HCT116 (cell line): Measurements from ENCODE around the gene PTPN1. TPM values are rescaled to one million over a fixed set of nuclear protein-coding genes. Genes with fewer than 3 reads are reported as not detected.

Experiments
- ATAC-seq: fragments of 200-7000 bp; cut with Tn5 transposase; 2 replicates; pipeline ENCODE4 v1.9.1; 2020; ENCODE audit warnings: mild to moderate bottlenecking, moderate library complexity
- BruUV-seq: library from RNA; stranded (reverse); fragments of 400-500 nt; replicated peaks from 2 replicates; lab custom pipeline; 2021; lab: Mats Ljungman, UMichigan
- CTCF ChIA-PET: fragments of 300-600 bp; sonication (Branson Sonifier 250); formaldehyde crosslinking; loops from one replicate; lab custom pipeline; 2021; ENCODE audit warnings: antibody characterized with exemption; lab: Charles Lee
- POLR2A ChIA-PET: fragments of 300-600, 350-600 bp; sonication (Branson Sonifier 250); formaldehyde crosslinking; loops from one replicate; lab custom pipeline; 2021; ENCODE audit warnings: antibody characterized with exemption; lab: Charles Lee
- RAD21 ChIA-PET, 2 experiments: fragments of 300-600 bp; sonication (Branson Sonifier 250); formaldehyde crosslinking; loops; one replicate each; lab custom pipeline; 2023; ENCODE audit warnings: low total read pairs in 2 of 2; ENCODE audit not compliant: uncharacterized antibody in 2 of 2, unreplicated experiment in 2 of 2, low non-redundant PET in 1 of 2; lab: Charles Lee
- DNase-seq: peaks from one replicate; pipeline ENCODE4 v3.0.0-alpha.2; 2010; ENCODE audit warnings: low read depth, low spot score
- H2AFZ ChIP-seq: fragments of 200-600 bp; shearing (Covaris generic), sonication (generic); 2 replicates; pipeline ENCODE4 v1.6.1; 2017; ENCODE audit warnings: low read depth, mixed run types, mixed read lengths, antibody characterized with exemption, low read length; ENCODE audit not compliant: poor library complexity, severe bottlenecking
- H3K27ac ChIP-seq: 2 replicates; pipeline ENCODE4 v1.5.1; 2012; ENCODE audit warnings: low read depth, low read length
- H3K27me3 ChIP-seq: fragments of 200-600 bp; sonication (generic); 2 replicates; pipeline ENCODE4 v1.6.1; 2016; ENCODE audit warnings: mixed run types, low read length, mixed read lengths; ENCODE audit not compliant: insufficient read depth
- H3K36me3 ChIP-seq, 2 experiments: fragments of 200-500 bp in 1 of 2; fragments of 200-600 bp in 1 of 2; sonication (Bioruptor generic) in 1 of 2; sonication (generic) in 1 of 2; 2 replicates each; pipeline versions ENCODE4 v1.5.1 to v1.6.1; 2014 to 2016; ENCODE audit warnings: low read length in 2 of 2, inconsistent platforms in 1 of 2, mixed read lengths in 1 of 2, mixed run types in 1 of 2; ENCODE audit not compliant: insufficient read depth in 2 of 2, control insufficient read depth in 1 of 2
- H3K4me1 ChIP-seq, 2 experiments: fragments of 200-600 bp in 1 of 2; sonication (generic) in 1 of 2; 2 replicates each; pipeline versions ENCODE4 v1.5.1 to v1.6.1; 2012 to 2017; ENCODE audit warnings: low read length in 2 of 2, inconsistent platforms in 1 of 2, mild to moderate bottlenecking in 1 of 2, mixed read lengths in 1 of 2, mixed run types in 1 of 2, moderate library complexity in 1 of 2; ENCODE audit not compliant: insufficient read depth in 2 of 2, control insufficient read depth in 1 of 2
- H3K4me2 ChIP-seq: fragments of 200-600 bp; sonication (generic); 2 replicates; pipeline ENCODE4 v1.6.1; 2017; ENCODE audit warnings: mixed run types, low read length, mixed read lengths
- H3K4me3 ChIP-seq, 2 experiments: fragments of 200-600 bp in 1 of 2; sonication (generic) in 1 of 2; replicated peaks in 1 of 2; 2 replicates each; pipeline ENCODE4 v1.5.1; 2011 to 2016; ENCODE audit warnings: low read length in 2 of 2, control low read depth in 1 of 2, low read depth in 1 of 2, mild to moderate bottlenecking in 1 of 2, mixed read lengths in 1 of 2, mixed run types in 1 of 2
- H3K79me2 ChIP-seq: fragments of 200-600 bp; sonication (generic); 2 replicates; pipeline ENCODE4 v1.6.1; 2017; ENCODE audit warnings: mild to moderate bottlenecking, mixed run types, low read length, moderate library complexity, mixed read lengths; ENCODE audit not compliant: insufficient read depth
- H3K9ac ChIP-seq: fragments of 200-600 bp; sonication (generic); 2 replicates; pipeline ENCODE4 v1.6.1; 2016; ENCODE audit warnings: low read length, mixed read lengths
- H3K9me2 ChIP-seq: fragments of 200-600 bp; sonication (generic), shearing (Covaris generic); 2 replicates; pipeline ENCODE4 v1.6.1; 2017; ENCODE audit warnings: mixed run types, mild to moderate bottlenecking, moderate library complexity; ENCODE audit not compliant: insufficient read depth
- H3K9me3 ChIP-seq, 2 experiments: fragments of 200-500 bp in 1 of 2; fragments of 200-600 bp in 1 of 2; sonication (Bioruptor generic) in 1 of 2; sonication (generic) in 1 of 2; 2 replicates each; pipeline ENCODE4 v1.6.1; 2014 to 2017; ENCODE audit warnings: low read length in 2 of 2, mixed read lengths in 2 of 2, inconsistent platforms in 1 of 2, low read depth in 1 of 2, mild to moderate bottlenecking in 1 of 2, mixed run types in 1 of 2, moderate library complexity in 1 of 2; ENCODE audit not compliant: control insufficient read depth in 1 of 2, insufficient read depth in 1 of 2
- H4K20me1 ChIP-seq: fragments of 200-600 bp; sonication (generic), shearing (Covaris generic); 2 replicates; pipeline ENCODE4 v1.6.1; 2017; ENCODE audit warnings: mixed run types, mild to moderate bottlenecking, moderate library complexity; ENCODE audit not compliant: insufficient read depth
- CEBPB ChIP-seq: IDR thresholded peaks from 2 replicates; pipeline ENCODE4 v1.6.1; 2012; ENCODE audit warnings: low read depth
- EZH2 ChIP-seq: fragments of 200-600 bp; sonication (generic); IDR thresholded peaks from 2 replicates; pipeline ENCODE4 v1.6.1; 2017; ENCODE audit warnings: antibody characterized with exemption, mixed run types
- JUND ChIP-seq: IDR thresholded peaks from 2 replicates; pipeline ENCODE4 v1.6.1; 2012
- RAD21 ChIP-seq: IDR thresholded peaks from 2 replicates; pipeline ENCODE4 v1.6.1; 2012; ENCODE audit warnings: low read depth, mild to moderate bottlenecking
- intact Hi-C: fragments of 100-400 bp; cut with micrococcal nuclease; formaldehyde crosslinking; loops from 2 replicates; pipeline ENCODE4 v1.10.0; 2022
- total RNA-seq: library from RNA; stranded (reverse); gene quantifications from one replicate; pipeline ENCODE4 v1.2.1, GENCODE V29; 2021; ENCODE audit not compliant: unreplicated experiment
- TF ChIP-seq, protein P1 (sequence below): IDR thresholded peaks from 2 replicates; pipeline ENCODE4 v1.6.1; 2012; ENCODE audit warnings: low read depth

Gene PTPN1
- total RNA-seq, 1 experiment from 2014 or later, result 47.5 TPM

- BruUV-seq, result no TSS peak
- H3K36me3 ChIP-seq, result no peaks in the 10 kb centered on the region
- CTCF ChIA-PET, result no interaction called here
Observed at GRCh38 chr20:50600281-50600895, 90.2 kb downstream of the PTPN1 start.

More at GRCh38 chr20:50600281-50600895, 90.2 kb downstream of the PTPN1 start:
- RAD21 ChIA-PET, result no interaction called here
- Histone ChIP-seq H3K27me3 (no peaks in the 10 kb centered on the region), H3K4me1 (peaks cover 2 to 9% of the 10 kb centered on the region in 2 experiments; a peak in 1 of 4 replicates), H3K4me2 (no peak overlapping the region), H2AFZ (no peak overlapping the region), H3K27ac (no peak overlapping the region), H4K20me1 (no peaks in the 10 kb centered on the region), H3K79me2 (no peaks in the 10 kb centered on the region), H3K9me2 (no peaks in the 10 kb centered on the region), H3K9me3 (no peaks in the 10 kb centered on the region), H3K4me3 (no peak overlapping the region), H3K9ac (no peak overlapping the region)
- no peak for ATAC-seq
- POLR2A ChIA-PET, result no interaction called here
- no peak for DNase-seq
- TF ChIP-seq CEBPB (no peak), EZH2 (no peak), RAD21 (no peak), JUND (no peak)
- TF ChIP-seq, protein P1, sequence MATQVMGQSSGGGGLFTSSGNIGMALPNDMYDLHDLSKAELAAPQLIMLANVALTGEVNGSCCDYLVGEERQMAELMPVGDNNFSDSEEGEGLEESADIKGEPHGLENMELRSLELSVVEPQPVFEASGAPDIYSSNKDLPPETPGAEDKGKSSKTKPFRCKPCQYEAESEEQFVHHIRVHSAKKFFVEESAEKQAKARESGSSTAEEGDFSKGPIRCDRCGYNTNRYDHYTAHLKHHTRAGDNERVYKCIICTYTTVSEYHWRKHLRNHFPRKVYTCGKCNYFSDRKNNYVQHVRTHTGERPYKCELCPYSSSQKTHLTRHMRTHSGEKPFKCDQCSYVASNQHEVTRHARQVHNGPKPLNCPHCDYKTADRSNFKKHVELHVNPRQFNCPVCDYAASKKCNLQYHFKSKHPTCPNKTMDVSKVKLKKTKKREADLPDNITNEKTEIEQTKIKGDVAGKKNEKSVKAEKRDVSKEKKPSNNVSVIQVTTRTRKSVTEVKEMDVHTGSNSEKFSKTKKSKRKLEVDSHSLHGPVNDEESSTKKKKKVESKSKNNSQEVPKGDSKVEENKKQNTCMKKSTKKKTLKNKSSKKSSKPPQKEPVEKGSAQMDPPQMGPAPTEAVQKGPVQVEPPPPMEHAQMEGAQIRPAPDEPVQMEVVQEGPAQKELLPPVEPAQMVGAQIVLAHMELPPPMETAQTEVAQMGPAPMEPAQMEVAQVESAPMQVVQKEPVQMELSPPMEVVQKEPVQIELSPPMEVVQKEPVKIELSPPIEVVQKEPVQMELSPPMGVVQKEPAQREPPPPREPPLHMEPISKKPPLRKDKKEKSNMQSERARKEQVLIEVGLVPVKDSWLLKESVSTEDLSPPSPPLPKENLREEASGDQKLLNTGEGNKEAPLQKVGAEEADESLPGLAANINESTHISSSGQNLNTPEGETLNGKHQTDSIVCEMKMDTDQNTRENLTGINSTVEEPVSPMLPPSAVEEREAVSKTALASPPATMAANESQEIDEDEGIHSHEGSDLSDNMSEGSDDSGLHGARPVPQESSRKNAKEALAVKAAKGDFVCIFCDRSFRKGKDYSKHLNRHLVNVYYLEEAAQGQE, result no peak
- intact Hi-C loops, result no loop called here
